NAMALWA (cell line): Measurements from ENCODE around the gene SHC1.
"Not testable (repeated sequence)": the region's sequence is repeated elsewhere in the genome, so short reads cannot be mapped to it uniquely, and the experiment has no call there.

Experiments used
- DNase-seq: peaks from one replicate; pipeline ENCODE4 v3.0.0-alpha.2; 2015; ENCODE audit warnings: low spot score

Gene SHC1

DNA sequence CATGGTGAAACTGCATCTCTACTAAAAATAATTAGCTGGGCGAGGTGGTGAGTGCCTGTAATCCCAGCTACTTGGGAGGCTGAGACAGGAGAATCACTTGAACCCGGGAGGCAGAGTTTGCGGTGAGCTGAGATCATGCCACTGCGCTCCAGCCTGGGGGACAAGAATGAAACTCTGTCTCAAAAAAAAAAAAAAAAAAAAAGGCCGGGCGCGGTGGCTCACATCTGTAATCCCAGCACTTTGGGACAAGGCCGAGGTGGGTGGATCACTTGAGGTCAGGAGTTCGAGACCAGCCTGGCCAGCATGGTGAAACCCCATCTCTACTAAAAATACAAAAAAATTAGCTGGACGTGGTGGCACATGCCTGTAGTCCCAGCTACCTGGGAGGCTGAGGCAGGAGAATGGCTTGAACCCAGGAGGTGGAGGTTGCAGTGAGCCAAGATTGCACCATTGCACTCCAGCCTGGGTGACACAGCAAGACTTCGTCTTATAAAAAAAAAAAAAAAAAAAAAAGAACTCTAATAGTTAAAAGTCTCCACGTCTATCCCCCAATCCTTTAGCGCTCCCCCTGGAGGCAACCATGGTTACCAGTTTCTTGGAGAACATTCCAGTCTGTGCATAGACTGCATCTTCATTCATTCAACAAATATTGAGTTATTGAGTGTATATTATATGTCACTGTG is 24.9 kb upstream of the SHC1 start:
- DNase-seq, result peak; percentile 43

GRCh38 chr1:154994591-154994990 is 24.0 kb upstream of the SHC1 start:
- DNase-seq, result peak; percentile 80

GRCh38 chr1:154994269-154994587 is 23.7 kb upstream of the SHC1 start:
- DNase-seq, result no peak

DNA sequence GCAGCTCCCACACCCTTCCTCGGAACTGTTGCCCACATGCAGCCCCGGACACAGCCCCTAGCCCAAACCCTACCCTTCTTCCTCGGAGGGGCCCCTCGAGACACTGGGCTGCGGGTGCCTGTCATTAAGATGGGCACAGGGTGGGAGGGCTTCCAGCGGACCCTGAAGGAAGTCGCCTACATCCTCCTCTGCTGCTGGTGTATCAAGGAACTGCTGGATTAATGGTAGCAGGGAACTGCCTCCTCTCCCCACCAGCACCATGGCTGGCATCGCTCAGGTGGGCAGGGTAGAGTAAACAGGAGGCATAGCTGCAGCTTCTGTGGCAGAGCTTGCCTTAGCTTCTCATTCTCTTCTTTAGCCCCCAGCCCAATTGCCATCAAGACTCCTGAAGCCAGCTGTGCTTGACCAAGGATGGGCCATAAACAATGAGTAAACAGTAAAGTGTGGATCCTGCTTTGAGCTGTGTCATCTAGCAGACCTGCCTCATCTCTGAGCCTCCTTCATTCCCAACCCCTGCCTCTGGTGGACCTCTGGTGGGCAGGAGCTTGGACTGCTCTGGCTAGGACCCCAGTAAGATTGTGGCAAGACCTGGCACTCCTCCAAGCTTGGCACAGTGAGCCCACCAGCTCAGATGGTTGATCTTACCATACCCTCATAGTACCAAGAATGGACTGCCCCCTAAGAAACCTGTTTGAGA is 23.2 kb upstream of the SHC1 start, which contains the start of gene LENEP:
TSS of gene LENEP (plus strand) at position 15 of the 697 bp plus-strand sequence. CDS start at position 37, 22 bp downstream.
- DNase-seq, result peak; percentile 26

DNA sequence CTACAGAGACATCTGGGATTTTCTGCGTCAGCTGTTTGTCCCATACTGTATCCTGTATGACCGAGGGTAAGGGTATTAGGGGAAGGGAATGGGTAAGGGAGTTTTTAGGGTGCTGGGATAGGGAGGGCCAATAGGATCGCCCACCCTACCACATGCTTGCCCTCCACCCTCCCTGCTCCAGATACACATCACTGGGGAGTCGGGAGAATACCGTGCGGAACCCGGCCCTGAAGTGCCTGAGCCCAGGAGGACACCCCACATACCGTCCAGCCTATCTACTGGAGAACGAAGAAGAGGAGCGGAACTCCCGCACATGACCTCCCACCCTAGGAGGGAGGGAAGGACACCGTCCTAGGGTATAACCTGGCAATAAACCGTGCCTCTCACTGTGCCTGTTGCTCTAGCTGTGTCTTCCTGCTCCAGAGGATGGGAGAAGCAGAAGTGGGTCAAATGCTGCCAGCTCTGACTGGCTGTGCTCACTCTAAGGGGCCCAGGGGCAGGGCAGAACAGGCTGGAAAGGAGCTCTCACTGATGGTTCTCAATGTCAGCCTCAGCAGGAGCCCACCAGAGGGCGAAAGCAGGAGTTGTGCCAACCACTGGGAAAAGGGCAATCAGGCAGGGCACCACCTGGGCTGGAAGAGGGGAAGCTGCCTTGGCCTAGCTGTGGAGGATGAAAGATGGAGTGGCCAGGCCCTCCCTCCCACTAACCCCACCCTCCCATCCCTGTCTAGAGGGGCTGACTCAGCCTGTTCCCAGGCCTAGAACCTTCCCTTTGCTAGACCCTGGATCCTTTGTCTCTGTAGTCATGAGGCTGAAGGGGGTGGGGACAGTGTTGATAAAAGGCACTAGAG is 22.4 kb upstream of the SHC1 start:
- DNase-seq, result peak; percentile 33

DNA sequence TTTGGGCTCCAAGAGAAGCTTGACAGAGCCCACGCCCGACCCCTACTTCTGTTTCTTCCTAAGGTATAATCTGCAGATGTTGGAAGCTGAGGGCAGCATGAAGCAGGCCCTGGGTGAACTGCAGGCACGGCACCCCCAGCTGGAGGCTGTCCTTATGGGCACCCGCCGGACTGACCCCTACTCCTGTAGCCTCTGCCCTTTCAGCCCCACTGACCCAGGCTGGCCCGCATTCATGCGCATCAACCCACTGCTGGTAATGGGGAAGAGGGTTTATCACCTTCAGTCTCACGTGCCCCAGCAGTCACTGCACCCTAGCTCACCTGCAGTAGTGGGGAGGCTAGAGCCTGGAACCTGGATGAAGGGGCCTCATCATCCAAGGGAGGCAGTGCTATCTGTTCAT is 19.7 kb upstream of the SHC1 start:
- DNase-seq, result no peak

GRCh38 chr1:154989195-154989860 is 18.8 kb upstream of the SHC1 start:
- DNase-seq, result no peak

- DNase-seq, result no peak
Measured at GRCh38 chr1:154988058-154988954, 17.8 kb upstream of the SHC1 start.

DNA sequence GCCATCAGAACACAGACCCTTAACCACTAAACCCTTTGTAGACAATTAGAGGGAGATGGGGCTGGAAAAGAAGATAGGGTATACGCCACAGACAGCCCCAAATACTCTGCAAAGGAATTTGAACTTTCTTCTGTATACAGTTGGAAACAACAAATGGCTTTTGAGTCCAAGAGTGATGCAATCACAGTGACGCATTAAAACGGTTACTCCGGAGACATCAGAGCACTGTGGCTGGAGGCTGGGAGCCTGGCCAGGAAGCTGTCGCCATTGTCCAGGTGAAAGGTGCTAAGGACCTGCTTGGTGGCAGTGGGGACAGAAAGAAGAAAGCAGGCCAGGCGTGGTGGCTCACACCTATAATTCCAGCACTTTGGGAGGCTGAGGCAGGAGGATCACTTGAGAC is 16.8 kb upstream of the SHC1 start:
- DNase-seq, result no peak

- not testable (repeated sequence) for DNase-seq
Measured at GRCh38 chr1:154986736-154987135, 16.2 kb upstream of the SHC1 start.

GRCh38 chr1:154983776-154984466 is 13.4 kb upstream of the SHC1 start:
- no peak for DNase-seq

DNA sequence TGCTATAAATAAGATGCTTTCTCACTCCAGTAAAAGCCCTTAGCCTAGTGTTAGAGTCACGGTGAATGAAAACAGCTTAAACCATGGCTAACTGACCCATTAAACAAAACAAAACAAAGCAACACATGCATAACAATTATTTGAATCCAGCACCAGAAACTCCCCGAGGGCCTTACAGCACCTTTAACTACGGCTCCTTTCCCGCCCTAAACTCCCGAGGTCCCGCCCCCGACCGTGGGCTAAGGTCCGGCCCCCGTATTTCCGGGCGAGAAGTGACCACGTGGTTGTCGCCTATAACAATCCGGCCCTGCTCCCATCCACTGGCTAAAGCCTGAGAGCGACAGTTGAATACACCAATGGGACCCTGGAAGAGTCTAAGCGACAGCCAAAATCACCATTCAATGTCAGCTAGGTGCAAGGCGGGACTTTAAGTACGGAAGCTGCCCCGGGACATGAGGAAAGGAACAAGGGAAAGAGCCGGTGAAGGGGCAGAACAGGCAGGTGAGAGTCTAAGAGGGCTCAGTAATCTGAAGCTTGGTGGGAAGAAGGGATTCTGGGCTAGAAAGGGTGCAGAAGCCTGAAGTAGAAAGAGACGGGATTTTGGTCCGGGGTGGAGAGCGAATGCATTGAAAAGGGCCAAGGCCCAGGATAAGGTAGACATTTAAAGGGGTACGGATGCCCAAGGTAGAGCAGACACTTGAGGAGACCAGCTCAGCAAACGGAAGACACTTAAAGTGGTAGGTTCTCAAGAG is 12.5 kb upstream of the SHC1 start, which contains the start of gene FLAD1:
TSS of gene FLAD1 (plus strand) at position 448 of the 752 bp plus-strand sequence. CDS start 351 bp downstream, outside the sequence.
- peak; percentile 100 for DNase-seq

DNA sequence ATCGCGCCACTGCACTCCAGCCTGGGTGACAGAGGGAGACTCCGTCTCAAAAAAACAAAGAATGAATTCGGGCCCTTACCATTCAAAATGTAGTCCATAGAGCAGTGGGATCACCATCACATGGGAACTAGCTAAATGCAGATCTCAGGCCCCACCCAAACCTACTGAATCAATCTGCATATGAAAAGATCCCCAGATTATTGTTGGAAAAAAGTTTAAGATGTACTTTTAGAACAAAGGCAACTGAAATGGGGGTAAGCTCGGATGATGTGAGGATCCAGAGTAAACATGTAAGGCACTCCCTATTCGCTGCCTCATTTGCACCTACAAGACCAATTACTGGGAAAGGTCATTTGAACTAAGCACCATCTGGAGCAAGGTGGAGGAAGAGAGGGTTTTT is 11.8 kb upstream of the SHC1 start:
- no peak for DNase-seq

DNA sequence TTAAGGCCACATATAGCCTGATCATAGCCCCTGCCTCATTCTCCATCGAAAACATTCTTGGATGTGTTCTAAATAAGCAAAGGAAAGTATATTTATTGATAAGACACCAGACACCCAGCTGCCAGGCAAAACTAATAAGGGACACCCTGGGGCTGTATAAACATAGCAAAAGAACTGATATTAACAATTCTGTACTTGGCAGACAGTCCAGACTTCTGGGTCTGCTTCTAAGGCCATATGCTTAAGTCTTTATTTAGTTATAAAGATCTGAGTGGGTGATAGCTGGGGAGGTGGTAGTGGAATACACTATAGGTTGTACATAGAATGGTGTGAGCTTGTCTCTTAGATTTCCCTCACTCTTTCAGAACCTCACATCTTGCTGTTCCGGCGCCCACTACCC is 7.8 kb upstream of the SHC1 start:
- no peak for DNase-seq

DNA sequence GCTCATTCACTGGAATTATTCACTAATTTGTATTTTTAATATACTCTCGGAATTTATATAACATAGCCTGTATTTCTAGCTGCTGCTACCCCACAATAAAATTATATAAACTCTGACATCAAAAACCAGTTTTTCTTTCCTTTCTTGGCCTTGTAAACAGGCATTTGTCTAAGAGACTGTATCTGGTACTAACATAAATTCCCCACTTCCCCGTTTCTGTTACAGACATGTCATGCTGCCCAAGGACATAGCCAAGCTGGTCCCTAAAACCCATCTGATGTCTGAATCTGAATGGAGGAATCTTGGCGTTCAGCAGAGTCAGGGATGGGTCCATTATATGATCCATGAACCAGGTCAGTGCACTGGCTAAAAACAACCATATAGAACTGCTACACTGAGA is 7.2 kb upstream of the SHC1 start:
- not testable (repeated sequence) for DNase-seq

- peak; percentile 84 for DNase-seq
Measured at GRCh38 chr1:154975409-154976059, 5.0 kb upstream of the SHC1 start.

DNA sequence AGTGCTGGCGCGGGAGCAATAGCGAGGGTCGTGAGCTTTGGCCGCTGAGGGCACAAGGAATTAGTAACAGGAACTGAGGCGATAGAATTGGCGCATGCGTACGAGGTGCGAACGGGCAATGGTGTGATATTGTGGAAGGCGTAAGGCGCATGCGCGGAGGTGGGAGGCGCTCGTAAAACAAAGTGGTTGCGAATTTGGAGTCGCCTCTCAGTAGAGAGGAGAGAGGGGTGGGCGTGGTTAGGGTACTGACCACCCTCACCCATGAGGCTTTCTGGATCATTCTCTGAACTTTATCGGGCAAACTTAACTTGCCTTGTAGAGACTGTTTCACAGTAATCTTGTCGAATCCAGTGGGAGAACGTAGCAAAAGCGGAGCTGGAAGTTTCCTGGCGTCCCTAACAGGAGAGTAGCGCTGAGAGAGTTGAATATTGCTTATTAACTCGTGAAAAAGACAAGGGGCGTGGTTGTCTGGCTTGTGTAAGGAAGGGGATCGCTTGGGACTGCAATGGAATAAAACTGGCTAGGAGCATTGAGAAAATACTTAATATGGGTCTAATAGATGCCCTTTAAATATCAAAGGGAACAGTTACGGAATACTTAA is 4.4 kb upstream of the SHC1 start:
- peak; percentile 100 for DNase-seq

DNA sequence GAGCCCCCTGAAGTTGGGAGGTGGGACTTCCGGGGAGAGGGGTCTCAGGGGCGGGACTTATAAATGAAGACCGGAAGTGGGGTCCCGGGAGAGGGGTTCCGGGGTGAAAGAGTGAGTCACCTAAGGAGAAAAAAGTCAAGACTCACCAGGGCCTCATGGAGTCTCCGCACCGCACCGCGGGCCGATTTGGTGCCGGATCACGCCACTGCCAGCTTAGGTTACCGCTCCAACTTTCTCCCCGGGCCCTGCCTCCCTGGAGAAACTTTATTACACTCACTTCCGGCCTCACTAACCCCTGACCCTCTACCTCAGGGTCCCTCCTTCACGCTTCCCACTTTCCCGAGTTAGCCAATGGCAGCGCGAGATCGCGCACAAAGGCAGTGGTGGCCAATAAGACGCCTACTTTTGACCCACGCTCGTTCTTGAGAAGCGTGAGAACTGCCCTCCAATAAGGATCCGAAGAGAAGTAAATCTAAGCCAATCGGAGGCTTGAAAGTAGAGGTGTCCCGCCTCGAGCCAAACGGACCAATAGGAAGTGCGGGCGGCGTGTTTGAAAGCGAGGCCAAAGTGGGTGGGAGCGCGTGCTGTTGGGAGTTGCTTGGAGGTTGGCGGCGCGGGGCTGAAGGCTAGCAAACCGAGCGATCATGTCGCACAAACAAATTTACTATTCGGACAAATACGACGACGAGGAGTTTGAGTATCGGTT is 3.7 kb upstream of the SHC1 start, which contains the start of gene CKS1B:
TSS of gene CKS1B (plus strand) at position 580 of the 706 bp plus-strand sequence. CDS start at position 645, 65 bp downstream.
- DNase-seq, result peak; percentile 100
